OCI-LY3 (cell line): ENCODE data around the gene PRDM7.
"Not testable (repeated sequence)": the region's sequence is repeated elsewhere in the genome, so short reads cannot be mapped to it uniquely, and the experiment has no call there.

Experiments
- CTCF ChIP-seq: fragments of 200-600, 300-600 bp; sonication (generic); IDR thresholded peaks from 2 replicates; pipeline ENCODE4 v1.5.1; 2014; ENCODE audit warnings: antibody characterized with exemption, low read length, low read depth
- EZH2phosphoT487 ChIP-seq: fragments of 200-600 bp; shearing (Covaris generic); IDR thresholded peaks from 2 replicates; pipeline ENCODE4 v1.6.1; 2018; ENCODE audit warnings: antibody characterized with exemption, mixed run types, low read depth

- not testable (repeated sequence) for TF ChIP-seq CTCF, EZH2phosphoT487
These were observed 44.7 kb upstream of the PRDM7 start for GRCh38 chr16:90121846-90122245.
